ENCODE measurements around the gene COL7A1. TPM values are rescaled to one million over a fixed set of nuclear protein-coding genes. Genes with fewer than 3 reads are reported as not detected.

Gene COL7A1
- total RNA-seq, 1 experiment from 2014 or later = 8.1 TPM

GRCh38 chr3:48566401-48566760 lies 28.7 kb downstream of the COL7A1 start:
- Mint-ChIP-seq H3K27me3 (ENCODE audit: low read depth) (no peaks in the 10 kb centered on the region), H3K4me1 (peaks cover 14% of the 10 kb centered on the region), H3K4me3 (no peak overlapping the region), H3K27ac (no peak overlapping the region), H3K36me3 (no peaks in the 10 kb centered on the region), H3K9me3 (no peaks in the 10 kb centered on the region)
- ChIA-PET CTCF (interaction anchor here (1.0 to 2.2 kb wide), 2 partner anchors 9 to 17 kb away, joined by 3 to 11 read pairs; partner anchors contain the start of gene PFKFB4), POLR2A (no interaction called here)
- ATAC-seq (no peak), DNase-seq (ENCODE audit: low spot score) (no peak)
- TF ChIP-seq MYBL2 (CRISPR knock-in tag; IDR thresholded peaks at IDR 0.05) (no peak), NR1H2 (CRISPR knock-in tag; IDR thresholded peaks at IDR 0.05) (no peak), GTF2I (CRISPR knock-in tag; conservative IDR thresholded peaks at IDR 0.05) (no peak), CREM (CRISPR knock-in tag; IDR thresholded peaks at IDR 0.05) (no peak), NFYB (CRISPR knock-in tag; conservative IDR thresholded peaks at IDR 0.05; ENCODE audit: low read depth) (no peak), TEAD1 (CRISPR knock-in tag; IDR thresholded peaks at IDR 0.05) (no peak), STAT6 (CRISPR knock-in tag; conservative IDR thresholded peaks at IDR 0.05; ENCODE audit: low read depth) (no peak), PRRX2 (CRISPR knock-in tag; IDR thresholded peaks at IDR 0.05) (no peak), ZNF416 (CRISPR knock-in tag; IDR thresholded peaks at IDR 0.05) (no peak), KAT7 (CRISPR knock-in tag; IDR thresholded peaks at IDR 0.05; ENCODE audit: borderline replicate concordance) (no peak), USF1 (CRISPR knock-in tag; IDR thresholded peaks at IDR 0.05) (no peak), ZMAT4 (CRISPR knock-in tag; IDR thresholded peaks at IDR 0.05) (no peak), JUN (CRISPR knock-in tag; IDR thresholded peaks at IDR 0.05) (no peak), NR2C2 (CRISPR knock-in tag; IDR thresholded peaks at IDR 0.05) (no peak), OVOL2 (CRISPR knock-in tag; IDR thresholded peaks at IDR 0.05; ENCODE audit: borderline replicate concordance) (no peak), ZNF281 (CRISPR knock-in tag; IDR thresholded peaks at IDR 0.05) (no peak), TP53 (CRISPR knock-in tag; IDR thresholded peaks at IDR 0.05) (no peak)

GRCh38 chr3:48565591-48566400 lies 29.3 kb downstream of the COL7A1 start:
- CTCF ChIA-PET = interaction anchor here (2.2 kb wide), 1 partner anchor 8 kb away, joined by 11 read pairs; the partner anchor contains the start of gene PFKFB4
- POLR2A ChIA-PET = no interaction called here
- H3K36me3 Mint-ChIP-seq = no peaks in the 10 kb centered on the region
- H3K4me3 Mint-ChIP-seq = no peak overlapping the region
- DNase-seq (ENCODE audit: low spot score) (no peak), ATAC-seq (no peak)
- no peaks in the 10 kb centered on the region for H3K27me3 Mint-ChIP-seq (ENCODE audit: low read depth)
- H3K9me3 Mint-ChIP-seq = no peaks in the 10 kb centered on the region
- H3K4me1 Mint-ChIP-seq = peaks cover 20% of the 10 kb centered on the region
- H3K27ac Mint-ChIP-seq = 0 out of 2 replicates have a peak overlapping the region, but pooled peaks have one; percentile 6
- TF ChIP-seq MLX (CRISPR knock-in tag; IDR thresholded peaks at IDR 0.05) (no peak), ZMAT4 (CRISPR knock-in tag; IDR thresholded peaks at IDR 0.05) (no peak), ATF3 (CRISPR knock-in tag; conservative IDR thresholded peaks at IDR 0.05) (no peak), USF2 (CRISPR knock-in tag; IDR thresholded peaks at IDR 0.05) (no peak), NFATC4 (CRISPR knock-in tag; IDR thresholded peaks at IDR 0.05) (no peak), ETV6 (CRISPR knock-in tag; IDR thresholded peaks at IDR 0.05) (no peak), ZNF232 (CRISPR knock-in tag; IDR thresholded peaks at IDR 0.05) (no peak), CREM (CRISPR knock-in tag; IDR thresholded peaks at IDR 0.05) (no peak), RELA (CRISPR knock-in tag; IDR thresholded peaks at IDR 0.05; ENCODE audit: borderline replicate concordance) (no peak), FOXJ3 (CRISPR knock-in tag; IDR thresholded peaks at IDR 0.05; ENCODE audit: borderline replicate concordance) (no peak)
